Measurements from ENCODE around the gene MAMDC2. TPM values are rescaled to one million over a fixed set of nuclear protein-coding genes. Genes with fewer than 3 reads are reported as not detected.

Gene MAMDC2
- total RNA-seq, 1 experiment from 2014 or later = 9.0 TPM

DNA sequence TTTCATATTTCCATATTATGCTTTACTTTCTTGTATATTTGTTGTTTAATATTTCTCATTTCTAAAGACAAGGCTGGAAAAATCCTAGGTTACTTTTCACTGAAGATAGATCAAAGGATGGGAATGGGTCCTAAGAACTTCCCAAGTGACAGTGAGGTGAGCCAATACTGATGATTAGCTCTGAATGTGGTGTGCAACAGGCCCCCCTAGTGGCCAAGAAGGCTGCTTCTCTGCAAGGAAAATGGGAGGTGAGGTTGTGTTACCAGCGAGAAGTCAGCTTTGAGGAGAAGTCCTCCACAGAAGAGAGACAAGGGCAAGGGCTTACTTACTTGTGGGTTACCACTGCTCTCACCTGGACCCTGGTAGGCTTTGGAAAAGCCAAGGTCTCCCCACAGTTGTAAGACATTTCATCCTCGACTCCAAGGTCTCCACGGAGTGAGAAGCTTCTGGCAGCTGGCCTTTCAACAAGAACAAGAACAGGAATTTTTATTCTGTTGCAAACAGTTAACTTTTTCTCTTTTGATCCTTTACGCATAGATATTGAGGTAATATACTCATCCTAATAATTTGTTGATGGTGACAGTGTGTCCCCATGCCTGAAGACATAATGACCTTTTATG, 69.9 kb downstream of the MAMDC2 start:
- Histone ChIP-seq H3K4me3 (no peak overlapping the region), H3K27ac (no peak overlapping the region), H3K36me3 (no peaks in the 10 kb centered on the region), H3K27me3 (no peaks in the 10 kb centered on the region), H3K9me3 (replicated peaks) (no peaks in the 10 kb centered on the region), H3K4me1 (peaks cover 10% of the 10 kb centered on the region)
- DNase-seq = peak; percentile 48 to 73

GRCh38 chr9:70114898-70115297, 71.2 kb downstream of the MAMDC2 start:
- no peak overlapping the region for H3K4me3 ChIP-seq
- no peak for DNase-seq
- no peak overlapping the region for H3K27ac ChIP-seq
- H3K27me3 ChIP-seq = no peaks in the 10 kb centered on the region
- H3K4me1 ChIP-seq = peaks cover 10% of the 10 kb centered on the region
- H3K9me3 ChIP-seq (replicated peaks) = no peaks in the 10 kb centered on the region
- H3K36me3 ChIP-seq = no peaks in the 10 kb centered on the region

- no peak for DNase-seq
- no peaks in the 10 kb centered on the region for H3K4me1 ChIP-seq
- H3K4me3 ChIP-seq = no peak overlapping the region
- no peaks in the 10 kb centered on the region; the same call in 1 of the 2 replicates for H3K36me3 ChIP-seq
- no peaks in the 10 kb centered on the region for H3K9me3 ChIP-seq (replicated peaks)
- no peak overlapping the region for H3K27ac ChIP-seq
- H3K27me3 ChIP-seq = no peaks in the 10 kb centered on the region
These were observed 74.2 kb downstream of the MAMDC2 start for GRCh38 chr9:70117835-70118319.

- H3K9me3 ChIP-seq (replicated peaks) = no peaks in the 10 kb centered on the region
- no peaks in the 10 kb centered on the region for H3K4me1 ChIP-seq
- H3K4me3 ChIP-seq = no peak overlapping the region
- DNase-seq = no peak
- H3K27ac ChIP-seq = no peak overlapping the region
- H3K27me3 ChIP-seq = no peaks in the 10 kb centered on the region
- no peaks in the 10 kb centered on the region; the same call in 1 of the 2 replicates for H3K36me3 ChIP-seq
These were observed 76.1 kb downstream of the MAMDC2 start for GRCh38 chr9:70119786-70120185.

DNA sequence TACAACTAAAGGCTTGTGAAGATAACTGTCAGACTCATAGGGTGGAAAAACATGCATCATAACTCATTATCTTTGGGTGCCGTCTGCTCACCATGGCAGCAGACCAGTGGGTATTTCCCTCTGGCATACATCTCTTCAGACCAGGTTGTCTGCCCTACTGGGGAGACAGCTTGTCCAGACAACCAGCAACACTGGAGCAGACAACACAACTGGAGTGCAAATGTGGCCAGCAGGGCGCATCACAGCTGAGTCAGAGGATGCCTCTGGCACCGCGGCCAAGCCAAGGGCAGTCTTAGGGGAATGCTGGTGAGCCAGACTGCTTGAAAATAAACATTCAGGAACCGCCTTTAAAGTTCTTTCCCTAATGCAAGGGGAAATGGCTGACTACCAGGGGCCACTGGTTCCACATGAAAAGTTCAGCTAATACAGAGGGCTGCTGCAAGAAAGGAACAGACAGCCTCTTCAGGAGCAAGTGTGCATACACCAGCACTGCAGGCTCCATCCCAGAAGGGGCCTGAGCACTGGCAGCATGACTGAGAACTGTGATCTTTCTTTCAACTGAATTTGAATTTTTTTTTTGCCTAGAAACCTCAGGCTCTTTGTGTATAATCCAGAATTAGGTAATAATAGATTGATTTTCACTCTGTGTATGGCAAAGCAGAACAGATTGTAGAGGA, 77.3 kb downstream of the MAMDC2 start:
- no peaks in the 10 kb centered on the region for H3K4me1 ChIP-seq
- no peaks in the 10 kb centered on the region; the same call in 1 of the 2 replicates for H3K36me3 ChIP-seq
- no peaks in the 10 kb centered on the region for H3K9me3 ChIP-seq (replicated peaks)
- DNase-seq = peak; percentile 25 to 32
- no peak overlapping the region for H3K4me3 ChIP-seq
- H3K27ac ChIP-seq = no peak overlapping the region
- no peaks in the 10 kb centered on the region for H3K27me3 ChIP-seq

DNA sequence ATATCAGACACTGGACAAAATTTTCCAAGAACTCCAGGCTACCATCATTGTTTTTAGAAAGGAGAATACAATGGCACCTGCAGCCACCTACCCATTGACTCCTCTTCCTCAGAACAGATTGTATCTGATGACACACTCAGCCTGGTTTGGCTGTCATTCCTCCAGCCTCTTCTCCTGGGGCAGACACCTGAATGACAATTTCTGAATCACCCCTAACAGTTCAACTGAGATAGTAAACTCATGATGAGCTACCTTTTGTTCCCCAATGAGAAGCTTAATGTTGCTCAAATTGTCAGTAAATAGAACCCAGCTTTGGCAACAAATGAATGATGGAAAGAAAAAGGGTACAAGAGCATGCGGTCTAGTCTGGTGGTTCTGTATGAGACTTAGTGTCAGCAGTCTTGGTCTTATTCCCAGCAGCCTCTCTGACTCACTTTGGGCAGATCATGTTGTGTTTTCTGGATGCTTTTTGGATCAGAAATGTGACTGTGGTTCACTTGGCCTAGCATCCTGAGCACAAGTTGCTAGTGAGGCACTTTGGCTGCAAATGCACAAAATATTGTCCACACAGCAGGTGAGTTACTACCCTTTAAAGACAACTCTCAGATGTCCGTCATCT, 78.3 kb downstream of the MAMDC2 start:
- H3K4me3 ChIP-seq = no peak overlapping the region
- no peaks in the 10 kb centered on the region for H3K4me1 ChIP-seq
- H3K36me3 ChIP-seq = no peaks in the 10 kb centered on the region; the same call in 1 of the 2 replicates
- H3K27me3 ChIP-seq = no peaks in the 10 kb centered on the region
- no peaks in the 10 kb centered on the region for H3K9me3 ChIP-seq (replicated peaks)
- DNase-seq = no peak
- H3K27ac ChIP-seq = no peak overlapping the region

DNA sequence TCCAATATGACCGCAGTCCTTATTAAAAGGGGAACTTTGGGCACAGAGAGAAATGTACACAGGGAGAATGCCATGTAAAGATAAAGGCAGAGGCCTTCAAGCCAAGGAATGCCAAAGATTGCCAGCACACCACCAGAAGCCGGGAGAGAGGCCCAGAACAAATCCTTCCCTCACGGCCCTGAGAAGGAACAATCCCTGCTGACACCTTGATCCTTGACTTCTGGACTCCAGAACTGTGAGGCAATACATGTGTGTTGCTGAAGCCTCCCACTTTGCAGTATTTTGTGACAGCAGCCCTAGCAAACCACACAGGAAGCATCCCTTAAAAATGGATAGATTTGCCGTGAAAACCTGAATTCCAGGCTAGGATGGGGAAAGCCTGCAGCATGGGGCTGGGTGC, 80.0 kb downstream of the MAMDC2 start:
- Histone ChIP-seq H3K4me3 (no peak overlapping the region), H3K27ac (no peak overlapping the region), H3K27me3 (no peaks in the 10 kb centered on the region), H3K4me1 (no peaks in the 10 kb centered on the region), H3K9me3 (replicated peaks) (no peaks in the 10 kb centered on the region), H3K36me3 (no peaks in the 10 kb centered on the region; the same call in 1 of the 2 replicates)
- no peak for DNase-seq

- no peaks in the 10 kb centered on the region for H3K4me1 ChIP-seq
- no peaks in the 10 kb centered on the region for H3K9me3 ChIP-seq (replicated peaks)
- H3K36me3 ChIP-seq = no peaks in the 10 kb centered on the region; the same call in none of the 2 replicates
- H3K27ac ChIP-seq = no peak overlapping the region
- no peaks in the 10 kb centered on the region for H3K27me3 ChIP-seq
- no peak overlapping the region for H3K4me3 ChIP-seq
- no peak for DNase-seq
These were observed 82.1 kb downstream of the MAMDC2 start for GRCh38 chr9:70125621-70126263.

- Histone ChIP-seq H3K9me3 (replicated peaks) (no peaks in the 10 kb centered on the region), H3K27ac (no peak overlapping the region), H3K4me1 (0 out of 2 replicates have a peak, but pooled peaks cover 2% of the 10 kb centered on the region), H3K27me3 (no peaks in the 10 kb centered on the region), H3K36me3 (no peaks in the 10 kb centered on the region; the same call in none of the 2 replicates), H3K4me3 (no peak overlapping the region)
- no peak for DNase-seq
These were observed 83.4 kb downstream of the MAMDC2 start for GRCh38 chr9:70127036-70127435.

GRCh38 chr9:70127540-70128416, 84.1 kb downstream of the MAMDC2 start:
- Histone ChIP-seq H3K27me3 (no peaks in the 10 kb centered on the region), H3K27ac (no peak overlapping the region), H3K9me3 (replicated peaks) (no peaks in the 10 kb centered on the region), H3K36me3 (no peaks in the 10 kb centered on the region; the same call in 1 of the 2 replicates), H3K4me1 (0 out of 2 replicates have a peak, but pooled peaks cover 2% of the 10 kb centered on the region), H3K4me3 (no peak overlapping the region)
- no peak for DNase-seq

DNA sequence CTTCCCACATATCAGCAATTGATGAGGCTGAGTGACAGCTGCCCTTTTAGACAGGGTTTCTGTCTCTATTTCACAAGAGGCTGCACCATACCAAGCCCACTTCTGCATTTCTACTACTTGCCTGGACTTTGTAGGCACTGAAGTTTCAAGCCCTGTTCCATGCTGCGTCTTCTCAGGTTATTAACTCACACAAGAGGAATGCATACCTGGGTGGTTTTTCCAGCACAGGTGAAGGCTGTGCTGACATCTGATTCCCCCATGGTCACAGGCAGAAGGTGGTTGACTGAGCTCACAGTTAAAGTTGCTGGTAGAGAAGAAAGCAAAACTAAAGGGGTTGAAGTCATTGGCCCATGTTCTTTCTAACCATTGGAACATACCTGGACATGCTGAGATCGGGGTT, 86.6 kb downstream of the MAMDC2 start:
- Histone ChIP-seq H3K4me1 (0 out of 2 replicates have a peak, but pooled peaks cover 2% of the 10 kb centered on the region), H3K4me3 (no peak overlapping the region), H3K27me3 (no peaks in the 10 kb centered on the region), H3K27ac (no peak overlapping the region), H3K9me3 (replicated peaks) (no peaks in the 10 kb centered on the region), H3K36me3 (no peaks in the 10 kb centered on the region; the same call in 1 of the 2 replicates)
- no peak for DNase-seq

- Histone ChIP-seq H3K27me3 (no peaks in the 10 kb centered on the region), H3K4me3 (no peak overlapping the region), H3K9me3 (replicated peaks) (no peaks in the 10 kb centered on the region), H3K4me1 (0 out of 2 replicates have a peak, but pooled peaks cover 2% of the 10 kb centered on the region), H3K36me3 (no peaks in the 10 kb centered on the region; the same call in 1 of the 2 replicates), H3K27ac (no peak overlapping the region)
- DNase-seq = no peak
These were observed 87.6 kb downstream of the MAMDC2 start for GRCh38 chr9:70131296-70131695.

- 0 out of 2 replicates have a peak, but pooled peaks cover 2% of the 10 kb centered on the region for H3K4me1 ChIP-seq
- DNase-seq = peak in 1 of 2 experiments; percentile 23
- H3K27me3 ChIP-seq = no peaks in the 10 kb centered on the region
- H3K27ac ChIP-seq = no peak overlapping the region
- no peak overlapping the region for H3K4me3 ChIP-seq
- no peaks in the 10 kb centered on the region; the same call in 1 of the 2 replicates for H3K36me3 ChIP-seq
- no peaks in the 10 kb centered on the region for H3K9me3 ChIP-seq (replicated peaks)
These were observed 89.9 kb downstream of the MAMDC2 start for GRCh38 chr9:70133253-70134208.

Data from SJCRH30 (cell line).